ENCODE measurements around the gene SLC2A13. TPM values are rescaled to one million over a fixed set of nuclear protein-coding genes. Genes with fewer than 3 reads are reported as not detected.

Gene SLC2A13
- total and polyA plus RNA-seq, 3 donors from 2014 or later = 3.3 to 19.8 (median 18.0) TPM

GRCh38 chr12:39782026-39782545, 323.8 kb downstream of the SLC2A13 start:
- TF ChIP-seq, protein P1, sequence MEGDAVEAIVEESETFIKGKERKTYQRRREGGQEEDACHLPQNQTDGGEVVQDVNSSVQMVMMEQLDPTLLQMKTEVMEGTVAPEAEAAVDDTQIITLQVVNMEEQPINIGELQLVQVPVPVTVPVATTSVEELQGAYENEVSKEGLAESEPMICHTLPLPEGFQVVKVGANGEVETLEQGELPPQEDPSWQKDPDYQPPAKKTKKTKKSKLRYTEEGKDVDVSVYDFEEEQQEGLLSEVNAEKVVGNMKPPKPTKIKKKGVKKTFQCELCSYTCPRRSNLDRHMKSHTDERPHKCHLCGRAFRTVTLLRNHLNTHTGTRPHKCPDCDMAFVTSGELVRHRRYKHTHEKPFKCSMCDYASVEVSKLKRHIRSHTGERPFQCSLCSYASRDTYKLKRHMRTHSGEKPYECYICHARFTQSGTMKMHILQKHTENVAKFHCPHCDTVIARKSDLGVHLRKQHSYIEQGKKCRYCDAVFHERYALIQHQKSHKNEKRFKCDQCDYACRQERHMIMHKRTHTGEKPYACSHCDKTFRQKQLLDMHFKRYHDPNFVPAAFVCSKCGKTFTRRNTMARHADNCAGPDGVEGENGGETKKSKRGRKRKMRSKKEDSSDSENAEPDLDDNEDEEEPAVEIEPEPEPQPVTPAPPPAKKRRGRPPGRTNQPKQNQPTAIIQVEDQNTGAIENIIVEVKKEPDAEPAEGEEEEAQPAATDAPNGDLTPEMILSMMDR (IDR thresholded peaks at IDR 0.05) = no peak
- no peak for TF ChIP-seq POLR2A (IDR thresholded peaks at IDR 0.05)
- 69 to 74% methylated on average over 7 of the region's 7 CpGs for WGBS, 2 donors
- no peak overlapping the region for H3K4me3 ChIP-seq
- no peaks in the 10 kb centered on the region for H3K9me3 ChIP-seq
- no peaks in the 10 kb centered on the region for H3K27me3 ChIP-seq
- H3K36me3 ChIP-seq (ENCODE audit: low read depth, missing control alignments) = no peaks in the 10 kb centered on the region
- intact Hi-C loops (cut with DNase I; ENCODE audit: low total_unique reads) = no loop called here
- no peaks in the 10 kb centered on the region for H3K4me1 ChIP-seq
- no peak for DNase-seq
- no peak overlapping the region for H3K27ac ChIP-seq

GRCh38 chr12:39780913-39781446, 324.9 kb downstream of the SLC2A13 start:
- DNase-seq = no peak
- Histone ChIP-seq H3K27ac (no peak overlapping the region), H3K36me3 (ENCODE audit: low read depth, missing control alignments) (no peaks in the 10 kb centered on the region), H3K4me3 (no peak overlapping the region), H3K9me3 (no peaks in the 10 kb centered on the region), H3K27me3 (no peaks in the 10 kb centered on the region), H3K4me1 (no peaks in the 10 kb centered on the region)
- intact Hi-C loops (cut with DNase I; ENCODE audit: low total_unique reads) = no loop called here
- TF ChIP-seq, protein P1 (IDR thresholded peaks at IDR 0.05) = no peak
- TF ChIP-seq POLR2A (IDR thresholded peaks at IDR 0.05) = no peak
- 81 to 91% methylated on average over 4 of the region's 4 CpGs for WGBS, 2 donors

- 69 to 75% methylated on average over 2 of the region's 2 CpGs for WGBS, 2 donors
- no peaks in the 10 kb centered on the region for H3K27me3 ChIP-seq
- no peaks in the 10 kb centered on the region for H3K9me3 ChIP-seq
- no peak overlapping the region for H3K4me3 ChIP-seq
- no peaks in the 10 kb centered on the region for H3K36me3 ChIP-seq (ENCODE audit: low read depth, missing control alignments)
- intact Hi-C loops (cut with DNase I; ENCODE audit: low total_unique reads) = no loop called here
- no peak overlapping the region for H3K27ac ChIP-seq
- DNase-seq = no peak
- no peak for TF ChIP-seq POLR2A (IDR thresholded peaks at IDR 0.05)
- TF ChIP-seq, protein P1 (IDR thresholded peaks at IDR 0.05) = no peak
- no peaks in the 10 kb centered on the region for H3K4me1 ChIP-seq
These were observed 325.4 kb downstream of the SLC2A13 start for GRCh38 chr12:39780411-39780912.

DNA sequence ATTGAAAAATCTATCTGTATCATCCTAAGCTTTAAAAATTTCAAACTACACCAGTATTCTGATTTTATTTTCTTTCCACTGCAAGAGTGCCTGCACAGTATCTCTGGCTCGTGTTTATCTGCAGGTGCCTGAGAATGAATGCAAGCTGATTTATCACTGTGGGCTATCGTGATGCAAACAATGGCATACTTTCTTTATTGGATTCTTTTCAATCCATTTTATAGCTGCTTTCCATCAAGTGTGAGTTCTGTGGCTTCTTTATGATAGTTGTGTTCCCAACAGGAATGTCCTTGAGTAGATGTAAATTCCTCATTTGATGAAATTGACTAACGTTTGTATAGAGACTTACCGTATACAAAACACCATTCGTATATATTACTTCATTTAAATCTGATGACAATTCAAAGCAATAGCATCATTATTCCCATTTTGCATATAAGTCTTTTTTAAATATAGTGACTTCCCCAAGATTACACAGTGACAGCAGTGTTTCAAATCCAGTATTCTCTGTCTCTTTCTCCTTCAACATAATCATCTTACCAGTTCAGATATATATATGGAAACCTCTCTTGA, 326.0 kb downstream of the SLC2A13 start:
- WGBS, 2 donors = 63 to 70% methylated on average over 5 of the region's 5 CpGs
- H3K36me3 ChIP-seq (ENCODE audit: low read depth, missing control alignments) = no peaks in the 10 kb centered on the region
- H3K4me1 ChIP-seq = no peaks in the 10 kb centered on the region
- no peak overlapping the region for H3K4me3 ChIP-seq
- no peak for DNase-seq
- H3K27me3 ChIP-seq = no peaks in the 10 kb centered on the region
- intact Hi-C loops (cut with DNase I; ENCODE audit: low total_unique reads) = no loop called here
- H3K27ac ChIP-seq = no peak overlapping the region
- no peak for TF ChIP-seq POLR2A (IDR thresholded peaks at IDR 0.05)
- TF ChIP-seq, protein P1 (IDR thresholded peaks at IDR 0.05) = no peak
- no peaks in the 10 kb centered on the region for H3K9me3 ChIP-seq

Data from testis (tissue), 3 donors.